LNCaP clone FGC (cell line): ENCODE results near the gene GTF2A1L.

Experiments used
- DNase-seq: peaks from one replicate; pipeline ENCODE4 v3.0.0-alpha.2; 2011; ENCODE audit warnings: low read depth
- H3K4me3 ChIP-seq: 2 replicates; pipeline ENCODE4 v1.5.1; 2011; ENCODE audit warnings: mild to moderate bottlenecking, low read depth, low read length, control low read depth
- TF ChIP-seq, protein P1 (sequence below): IDR thresholded peaks from 2 replicates; pipeline ENCODE4 v1.5.1; 2012; ENCODE audit warnings: mild to moderate bottlenecking; ENCODE audit not compliant: control insufficient read depth, insufficient read depth; ENCODE audit errors: extremely low read depth

Gene GTF2A1L

DNA sequence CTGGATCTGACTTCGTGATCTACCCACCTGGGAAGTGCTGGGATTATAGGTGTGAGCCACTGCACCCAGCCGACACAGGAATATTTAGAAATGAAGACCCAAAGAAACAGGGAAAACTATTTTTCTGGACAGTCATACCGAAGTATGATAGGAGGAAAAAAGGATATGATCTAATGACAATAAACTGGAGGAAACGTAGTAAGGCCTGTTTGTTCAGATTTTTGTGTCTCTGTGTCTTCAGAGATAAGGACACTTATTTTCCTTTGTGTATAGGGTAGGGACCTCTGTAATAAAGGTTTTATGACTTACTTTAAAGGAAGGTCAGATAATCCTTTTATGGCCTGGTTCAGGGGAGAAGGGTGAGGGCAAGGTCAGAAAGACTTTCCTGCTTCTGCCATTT is 55.9 kb downstream of the GTF2A1L start:
- TF ChIP-seq, protein P1, sequence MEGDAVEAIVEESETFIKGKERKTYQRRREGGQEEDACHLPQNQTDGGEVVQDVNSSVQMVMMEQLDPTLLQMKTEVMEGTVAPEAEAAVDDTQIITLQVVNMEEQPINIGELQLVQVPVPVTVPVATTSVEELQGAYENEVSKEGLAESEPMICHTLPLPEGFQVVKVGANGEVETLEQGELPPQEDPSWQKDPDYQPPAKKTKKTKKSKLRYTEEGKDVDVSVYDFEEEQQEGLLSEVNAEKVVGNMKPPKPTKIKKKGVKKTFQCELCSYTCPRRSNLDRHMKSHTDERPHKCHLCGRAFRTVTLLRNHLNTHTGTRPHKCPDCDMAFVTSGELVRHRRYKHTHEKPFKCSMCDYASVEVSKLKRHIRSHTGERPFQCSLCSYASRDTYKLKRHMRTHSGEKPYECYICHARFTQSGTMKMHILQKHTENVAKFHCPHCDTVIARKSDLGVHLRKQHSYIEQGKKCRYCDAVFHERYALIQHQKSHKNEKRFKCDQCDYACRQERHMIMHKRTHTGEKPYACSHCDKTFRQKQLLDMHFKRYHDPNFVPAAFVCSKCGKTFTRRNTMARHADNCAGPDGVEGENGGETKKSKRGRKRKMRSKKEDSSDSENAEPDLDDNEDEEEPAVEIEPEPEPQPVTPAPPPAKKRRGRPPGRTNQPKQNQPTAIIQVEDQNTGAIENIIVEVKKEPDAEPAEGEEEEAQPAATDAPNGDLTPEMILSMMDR, result no peak
- no peak for DNase-seq
- H3K4me3 ChIP-seq, result no peak overlapping the region

DNA sequence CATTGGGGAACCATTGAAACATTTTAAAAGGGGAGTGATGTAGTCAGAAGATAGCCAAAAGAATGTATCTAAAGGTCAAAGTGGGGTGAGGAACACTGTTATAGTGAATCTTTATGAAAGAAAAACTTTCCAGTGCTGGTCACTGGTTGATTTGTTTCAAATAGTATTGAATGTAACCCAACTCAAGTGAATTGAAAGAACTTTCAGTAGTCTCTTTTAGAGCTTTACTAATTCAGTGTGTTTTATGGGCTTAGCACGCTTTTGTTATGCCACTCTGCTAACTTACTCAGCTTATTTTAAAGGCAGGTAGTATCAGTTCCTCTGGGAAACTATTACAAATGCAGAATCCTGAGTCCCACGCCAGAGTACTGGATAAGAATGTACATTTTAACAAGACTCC is 57.3 kb downstream of the GTF2A1L start:
- no peak for DNase-seq
- H3K4me3 ChIP-seq, result no peak overlapping the region
- TF ChIP-seq, protein P1, result no peak

- TF ChIP-seq, protein P1, result no peak
- no peak for DNase-seq
- no peak overlapping the region for H3K4me3 ChIP-seq
Measured at GRCh38 chr2:48677450-48677849, 59.8 kb downstream of the GTF2A1L start.

- TF ChIP-seq, protein P1, result no peak
- no peak for DNase-seq
- H3K4me3 ChIP-seq, result no peak overlapping the region
Measured at GRCh38 chr2:48685126-48685525, 67.5 kb downstream of the GTF2A1L start.

GRCh38 chr2:48691935-48692691 is 74.5 kb downstream of the GTF2A1L start:
- no peak for DNase-seq
- TF ChIP-seq, protein P1, result no peak
- no peak overlapping the region for H3K4me3 ChIP-seq

DNA sequence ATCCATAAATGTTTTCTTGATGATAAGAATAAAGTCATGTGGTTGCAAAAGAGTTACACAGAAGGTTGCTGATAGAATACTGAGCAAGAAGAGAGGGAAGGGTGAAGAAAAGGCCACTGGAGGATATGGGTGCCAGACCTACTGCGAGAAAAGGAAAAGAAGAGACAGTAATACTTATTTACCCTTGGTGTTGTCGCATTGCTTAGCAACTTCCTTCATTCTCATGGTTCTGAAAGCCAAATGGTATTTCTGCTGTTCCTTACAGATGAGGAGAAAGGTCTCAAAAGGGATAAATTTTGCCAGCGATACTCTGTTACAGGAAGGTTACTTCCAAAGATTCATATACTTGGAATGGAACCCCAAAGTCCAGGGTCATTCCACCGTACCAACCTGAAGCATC is 75.4 kb downstream of the GTF2A1L start:
- DNase-seq, result no peak
- TF ChIP-seq, protein P1, result no peak
- H3K4me3 ChIP-seq, result no peak overlapping the region

- no peak for DNase-seq
- no peak overlapping the region for H3K4me3 ChIP-seq
- TF ChIP-seq, protein P1, result no peak
Measured at GRCh38 chr2:48693645-48694044, 76.0 kb downstream of the GTF2A1L start.
